Neural progenitor cell (in vitro differentiated cells): Measurements from ENCODE around the gene GNA15.

Experiments used
- CTCF ChIP-seq: fragments of 200-600 bp; sonication (generic); IDR thresholded peaks from 2 replicates; pipeline ENCODE4 v1.5.1; 2017; ENCODE audit warnings: antibody characterized with exemption, mild to moderate bottlenecking
- EZH2 ChIP-seq: fragments of 200-600 bp; sonication (generic); IDR thresholded peaks from 2 replicates; pipeline ENCODE4 v1.6.1; 2017; ENCODE audit warnings: antibody characterized with exemption, mild to moderate bottlenecking, moderate library complexity

GRCh38 chr19:3196064-3196932 lies 60.5 kb downstream of the GNA15 start:
- TF ChIP-seq EZH2, result no peak
- no peak for TF ChIP-seq CTCF
